SK-N-MC (cell line): ENCODE measurements around the gene NIP7.
"Not testable (repeated sequence)": the region's sequence is repeated elsewhere in the genome, so short reads cannot be mapped to it uniquely, and the experiment has no call there.

Experiments used
- DNase-seq: peaks from one replicate; pipeline ENCODE4 v3.0.0-alpha.2; 2011; ENCODE audit warnings: low read depth, low spot score
- H3K27ac ChIP-seq: fragments of 200-600 bp; sonication (generic); 2 replicates; pipeline ENCODE4 v1.5.1; 2016; ENCODE audit warnings: mixed run types
- H3K36me3 ChIP-seq: fragments of 200-600 bp; sonication (generic); 2 replicates; pipeline ENCODE4 v1.6.1; 2017; ENCODE audit warnings: antibody characterized with exemption, low read length, mixed read lengths; ENCODE audit not compliant: insufficient read depth
- H3K4me3 ChIP-seq: fragments of 200-600 bp; sonication (generic); 2 replicates; pipeline ENCODE4 v1.5.1; 2016
- H3K9ac ChIP-seq: fragments of 200-600 bp; sonication (generic); 2 replicates; pipeline ENCODE4 v1.8.0; 2017; ENCODE audit warnings: mixed run types, mixed read lengths; ENCODE audit not compliant: insufficient read length
- H3K9me3 ChIP-seq: fragments of 200-600 bp; sonication (generic); 2 replicates; pipeline ENCODE4 v1.6.1; 2017; ENCODE audit warnings: low read depth, mild to moderate bottlenecking, antibody characterized with exemption, low read length, moderate library complexity, mixed read lengths
- EZH2 ChIP-seq: fragments of 200-600 bp; sonication (generic); IDR thresholded peaks from one replicate; pipeline ENCODE4 v1.6.1; 2017; ENCODE audit warnings: antibody characterized with exemption
- FOXP2 ChIP-seq: optimal IDR thresholded peaks from 2 replicates; pipeline ENCODE3; 2011; ENCODE audit warnings: mild to moderate bottlenecking, moderate library complexity; ENCODE audit not compliant: insufficient read depth; ENCODE audit errors: extremely low read length, control extremely low read depth
- POLR2AphosphoS5 ChIP-seq: IDR thresholded peaks from 2 replicates; pipeline ENCODE4 v1.6.1; 2012; ENCODE audit warnings: mild to moderate bottlenecking, low read depth, low read length, borderline replicate concordance

The NIP7 gene

DNA sequence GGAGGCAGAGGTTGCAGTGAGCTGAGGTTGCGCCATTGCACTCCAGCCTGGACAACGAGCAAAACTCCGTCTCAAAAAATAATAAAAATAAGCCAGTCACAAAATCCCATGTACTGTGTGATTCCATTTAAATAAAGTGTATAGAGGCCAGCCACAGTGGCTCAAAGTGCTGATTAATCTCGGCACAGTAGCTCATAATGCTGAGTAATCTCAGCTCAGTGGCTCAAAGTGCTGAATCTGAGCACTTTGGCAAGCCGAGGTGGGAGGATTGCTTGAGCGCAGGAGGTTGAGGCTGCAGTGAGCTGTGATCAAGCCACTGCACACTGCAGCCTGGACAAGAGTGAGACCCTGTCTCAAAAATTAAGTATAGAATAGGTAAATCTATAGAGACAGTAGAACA is 7.1 kb downstream of the NIP7 start:
- H3K36me3 ChIP-seq: peaks cover 18% of the 10 kb centered on the region
- TF ChIP-seq EZH2 (no peak), POLR2AphosphoS5 (no peak), FOXP2 (no peak)
- DNase-seq: no peak
- H3K27ac ChIP-seq: no peak overlapping the region
- no peak overlapping the region for H3K4me3 ChIP-seq
- H3K9me3 ChIP-seq: no peaks in the 10 kb centered on the region
- no peak overlapping the region for H3K9ac ChIP-seq

- H3K36me3 ChIP-seq: peaks cover 9% of the 10 kb centered on the region; the same call in 1 of the 2 replicates
- H3K27ac ChIP-seq: no peak overlapping the region
- H3K4me3 ChIP-seq: no peak overlapping the region
- no peak overlapping the region for H3K9ac ChIP-seq
- TF ChIP-seq EZH2 (no peak), POLR2AphosphoS5 (no peak)
- no peak for DNase-seq
- H3K9me3 ChIP-seq: no peaks in the 10 kb centered on the region
These were observed 8.7 kb downstream of the NIP7 start for GRCh38 chr16:69348222-69348621.

- Histone ChIP-seq H3K9ac (no peak overlapping the region), H3K36me3 (no peaks in the 10 kb centered on the region), H3K4me3 (no peak overlapping the region), H3K9me3 (no peaks in the 10 kb centered on the region), H3K27ac (no peak overlapping the region)
- TF ChIP-seq EZH2: no peak
- TF ChIP-seq POLR2AphosphoS5: no peak
- no peak for TF ChIP-seq FOXP2
- DNase-seq: no peak
These were observed 10.0 kb downstream of the NIP7 start for GRCh38 chr16:69349536-69349935.

GRCh38 chr16:69350536-69351133 is 11.1 kb downstream of the NIP7 start:
- no peak overlapping the region for H3K4me3 ChIP-seq
- H3K9me3 ChIP-seq: no peaks in the 10 kb centered on the region
- no peak overlapping the region for H3K27ac ChIP-seq
- DNase-seq: no peak
- TF ChIP-seq POLR2AphosphoS5 (no peak), EZH2 (no peak), FOXP2 (no peak)
- no peak overlapping the region for H3K9ac ChIP-seq
- no peaks in the 10 kb centered on the region for H3K36me3 ChIP-seq

DNA sequence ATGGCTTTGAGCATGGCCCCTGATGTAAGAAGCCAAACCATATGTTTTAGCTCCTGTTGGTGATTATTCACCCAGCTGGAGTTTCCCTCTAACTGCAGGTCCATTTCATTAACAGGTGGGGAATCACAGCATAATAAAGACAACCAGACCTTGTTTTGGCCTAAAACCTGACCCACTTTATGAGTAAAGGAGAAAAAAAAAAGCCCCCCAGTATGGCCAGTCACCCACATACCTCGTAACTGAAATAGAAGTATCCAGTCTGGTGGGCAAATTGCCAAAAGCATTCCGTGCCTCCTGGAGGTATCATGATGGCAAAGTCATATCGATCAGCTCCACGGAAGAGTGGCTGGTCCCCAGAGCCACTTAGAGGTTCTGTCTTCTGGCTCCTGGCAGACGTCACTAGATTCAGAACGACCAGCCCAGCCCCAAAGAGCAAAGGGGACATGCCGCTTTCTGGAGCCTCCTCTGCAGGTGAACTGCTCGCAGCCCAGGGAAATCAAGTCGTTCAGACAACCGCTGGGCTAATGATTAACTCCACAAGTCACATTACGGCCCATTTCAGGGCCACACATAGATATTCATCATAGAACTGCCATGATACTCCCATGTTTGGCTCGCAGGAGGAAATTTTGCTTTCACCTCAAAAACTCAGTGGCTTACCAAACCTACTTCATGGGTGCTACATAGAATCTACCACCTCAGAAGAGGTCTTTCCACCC is 11.9 kb downstream of the NIP7 start, which contains the start of gene TMED6:
TSS of gene TMED6 (minus strand) at position 478 of the 719 bp plus-strand sequence. CDS start at position 445, 33 bp downstream.
- TF ChIP-seq POLR2AphosphoS5 (no peak), EZH2 (no peak)
- Histone ChIP-seq H3K9ac (no peak within 1 kb of the TSS), H3K36me3 (no peaks in the 10 kb centered on the region; the same call in 1 of the 2 replicates), H3K27ac (no peak within 1 kb of the TSS), H3K4me3 (no peak within 1 kb of the TSS), H3K9me3 (no peaks in the 10 kb centered on the region)
- DNase-seq: no peak

DNA sequence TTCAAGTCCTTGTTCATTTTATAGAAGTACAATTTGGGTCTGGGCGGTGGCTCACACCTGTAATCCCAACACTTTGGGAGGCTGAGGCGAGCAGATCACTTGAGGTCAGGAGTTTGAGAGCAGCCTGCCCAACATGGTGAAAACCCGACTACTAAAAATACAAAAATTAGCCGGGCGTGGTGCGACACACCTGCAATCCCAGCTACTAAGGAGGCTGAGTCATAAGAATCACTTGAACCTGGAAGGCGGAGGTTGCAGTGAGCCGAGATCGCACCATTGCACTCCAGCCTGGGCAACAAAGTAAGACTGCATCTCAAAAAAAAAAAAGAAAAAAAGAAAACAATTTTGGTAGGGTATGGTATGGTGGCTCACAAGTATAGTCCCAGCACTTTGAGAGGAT is 20.5 kb downstream of the NIP7 start:
- not testable (repeated sequence) for H3K36me3 ChIP-seq, H3K9me3 ChIP-seq, H3K4me3 ChIP-seq, H3K9ac ChIP-seq, H3K27ac ChIP-seq, DNase-seq

- TF ChIP-seq EZH2 (no peak), FOXP2 (no peak), POLR2AphosphoS5 (no peak)
- DNase-seq: no peak
- H3K9ac ChIP-seq: no peak overlapping the region
- no peak overlapping the region for H3K4me3 ChIP-seq
- H3K27ac ChIP-seq: no peak overlapping the region
- no peaks in the 10 kb centered on the region for H3K9me3 ChIP-seq
- H3K36me3 ChIP-seq: peaks cover 22% of the 10 kb centered on the region; the same call in 1 of the 2 replicates
These were observed 23.7 kb downstream of the NIP7 start for GRCh38 chr16:69363281-69363717.

- DNase-seq: no peak
- H3K9me3 ChIP-seq: no peaks in the 10 kb centered on the region
- H3K9ac ChIP-seq: no peak overlapping the region
- no peak for TF ChIP-seq EZH2
- no peak for TF ChIP-seq POLR2AphosphoS5
- no peak for TF ChIP-seq FOXP2
- peaks cover 23% of the 10 kb centered on the region; the same call in 1 of the 2 replicates for H3K36me3 ChIP-seq
- no peak overlapping the region for H3K4me3 ChIP-seq
- H3K27ac ChIP-seq: no peak overlapping the region
These were observed 24.5 kb downstream of the NIP7 start for GRCh38 chr16:69364088-69364487.

DNA sequence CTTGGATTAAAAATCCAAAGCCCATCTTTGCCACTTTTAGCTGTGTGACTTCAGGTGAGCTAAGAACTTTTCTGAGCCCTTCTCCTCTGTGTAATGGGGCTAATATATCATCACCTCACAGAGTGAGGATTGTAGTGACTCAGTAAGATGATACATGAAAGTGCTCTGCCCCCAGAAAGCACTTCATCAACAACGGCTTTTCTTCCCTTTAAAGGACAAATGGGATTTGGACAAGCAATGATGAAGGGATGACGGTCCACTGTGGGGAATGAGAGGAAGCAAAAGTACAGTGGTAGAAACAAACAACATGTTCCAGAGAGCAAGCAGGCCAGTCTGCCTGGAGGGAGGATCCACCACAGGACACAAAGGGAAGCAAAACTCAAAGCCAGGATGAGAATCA is 26.3 kb downstream of the NIP7 start:
- no peak overlapping the region for H3K4me3 ChIP-seq
- H3K9me3 ChIP-seq: no peaks in the 10 kb centered on the region
- TF ChIP-seq FOXP2: no peak
- TF ChIP-seq POLR2AphosphoS5: no peak
- TF ChIP-seq EZH2: no peak
- no peak overlapping the region for H3K27ac ChIP-seq
- DNase-seq: no peak
- peaks cover 35% of the 10 kb centered on the region; the same call in 1 of the 2 replicates for H3K36me3 ChIP-seq
- H3K9ac ChIP-seq: no peak overlapping the region
